Neural progenitor cell (in vitro differentiated cells): Measurements from ENCODE around the gene TMEM175.

Source experiments
- EZH2 ChIP-seq: fragments of 200-600 bp; sonication (generic); IDR thresholded peaks from 2 replicates; pipeline ENCODE4 v1.6.1; 2017; ENCODE audit warnings: antibody characterized with exemption, mild to moderate bottlenecking, moderate library complexity
- EZH2phosphoT487 ChIP-seq: fragments of 200-600 bp; sonication (generic); IDR thresholded peaks from 2 replicates; pipeline ENCODE4 v1.6.1; 2017; ENCODE audit warnings: antibody characterized with exemption
- TF ChIP-seq, protein P1 (sequence below): fragments of 200-600 bp; sonication (generic); IDR thresholded peaks from 2 replicates; pipeline ENCODE4 v1.5.1; 2017; ENCODE audit warnings: antibody characterized with exemption, mild to moderate bottlenecking

DNA sequence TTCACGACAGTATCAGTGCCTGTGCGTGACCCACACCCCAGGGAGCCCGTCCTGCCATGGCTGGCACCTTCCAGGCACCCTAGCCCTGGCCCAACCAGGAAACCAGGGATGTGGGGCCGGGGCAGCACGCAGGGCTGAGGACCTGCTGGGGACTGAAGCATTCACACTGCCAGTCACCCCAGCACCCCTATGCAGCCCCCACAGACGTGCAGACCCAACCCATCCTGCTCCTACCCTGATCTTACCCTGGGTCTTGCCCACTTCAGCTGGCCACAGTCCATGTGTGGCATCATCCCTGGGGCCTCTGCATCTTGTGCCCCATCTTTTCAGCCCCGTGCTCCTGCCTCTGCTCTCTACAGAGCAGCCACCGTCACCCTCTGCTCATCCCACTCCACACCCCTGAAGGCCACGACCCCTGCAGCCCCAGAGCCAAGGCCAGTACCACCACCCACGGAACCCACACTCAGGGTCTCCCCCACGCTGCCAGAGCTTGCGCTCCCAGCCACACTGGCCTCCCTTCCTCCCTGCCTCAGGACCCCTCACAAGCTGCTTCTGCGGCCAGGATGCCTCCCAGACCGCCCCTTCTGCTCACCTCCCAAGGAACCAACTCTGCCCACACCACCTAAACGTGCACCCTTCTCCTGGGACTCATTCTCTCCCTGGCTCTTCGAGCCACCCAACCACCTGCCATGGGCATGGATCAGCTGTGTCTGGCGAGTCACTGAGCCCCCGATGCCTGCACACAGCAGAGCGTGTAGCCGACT lies 25.7 kb upstream of the TMEM175 start:
- TF ChIP-seq, protein P1, sequence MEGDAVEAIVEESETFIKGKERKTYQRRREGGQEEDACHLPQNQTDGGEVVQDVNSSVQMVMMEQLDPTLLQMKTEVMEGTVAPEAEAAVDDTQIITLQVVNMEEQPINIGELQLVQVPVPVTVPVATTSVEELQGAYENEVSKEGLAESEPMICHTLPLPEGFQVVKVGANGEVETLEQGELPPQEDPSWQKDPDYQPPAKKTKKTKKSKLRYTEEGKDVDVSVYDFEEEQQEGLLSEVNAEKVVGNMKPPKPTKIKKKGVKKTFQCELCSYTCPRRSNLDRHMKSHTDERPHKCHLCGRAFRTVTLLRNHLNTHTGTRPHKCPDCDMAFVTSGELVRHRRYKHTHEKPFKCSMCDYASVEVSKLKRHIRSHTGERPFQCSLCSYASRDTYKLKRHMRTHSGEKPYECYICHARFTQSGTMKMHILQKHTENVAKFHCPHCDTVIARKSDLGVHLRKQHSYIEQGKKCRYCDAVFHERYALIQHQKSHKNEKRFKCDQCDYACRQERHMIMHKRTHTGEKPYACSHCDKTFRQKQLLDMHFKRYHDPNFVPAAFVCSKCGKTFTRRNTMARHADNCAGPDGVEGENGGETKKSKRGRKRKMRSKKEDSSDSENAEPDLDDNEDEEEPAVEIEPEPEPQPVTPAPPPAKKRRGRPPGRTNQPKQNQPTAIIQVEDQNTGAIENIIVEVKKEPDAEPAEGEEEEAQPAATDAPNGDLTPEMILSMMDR = no peak
- TF ChIP-seq EZH2 = no peak
- TF ChIP-seq EZH2phosphoT487 = no peak
